NCI-H1105 (cell line): Measurements from ENCODE around the gene KMT2D.
A peak's percentile ranks its signal among the peaks of the same experiment; 100 is the strongest.

Source experiments
- DNase-seq: peaks from one replicate; lab custom pipeline; 2025; lab: John Stamatoyannopoulos, UW

Gene KMT2D

GRCh38 chr12:49060237-49061156, at the start of gene KMT2D:
Gene KMT2D, minus strand, starts transcription at chr12:49060794. Its CDS starts 5,470 bp downstream, at chr12:49055324.
- DNase-seq: peak; percentile 75

- DNase-seq: no peak
These were observed 49.3 kb upstream of the KMT2D start for GRCh38 chr12:49109641-49110463.

GRCh38 chr12:49108958-49109404, 48.4 kb upstream of the KMT2D start:
- DNase-seq: no peak

GRCh38 chr12:49105504-49106084, 45.0 kb upstream of the KMT2D start:
- DNase-seq: no peak

GRCh38 chr12:49104822-49105221, 44.2 kb upstream of the KMT2D start:
- DNase-seq: no peak

- no peak for DNase-seq
These were observed 39.8 kb upstream of the KMT2D start for GRCh38 chr12:49100380-49100779.

GRCh38 chr12:49098703-49099102, 38.1 kb upstream of the KMT2D start:
- no peak for DNase-seq

GRCh38 chr12:49098035-49098451, 37.4 kb upstream of the KMT2D start:
- DNase-seq: peak; percentile 7

- DNase-seq: no peak
These were observed 36.8 kb upstream of the KMT2D start for GRCh38 chr12:49097381-49097780.

GRCh38 chr12:49094975-49095365, 34.4 kb upstream of the KMT2D start:
- DNase-seq: no peak

GRCh38 chr12:49094160-49094974, 33.8 kb upstream of the KMT2D start, which contains the start of gene DHH:
Gene DHH, minus strand, starts transcription at chr12:49094801. Its CDS starts 289 bp downstream, at chr12:49094512.
- DNase-seq: peak; percentile 41

- no peak for DNase-seq
These were observed 33.2 kb upstream of the KMT2D start for GRCh38 chr12:49093792-49094159.

GRCh38 chr12:49092816-49093406, 32.3 kb upstream of the KMT2D start:
- DNase-seq: no peak

GRCh38 chr12:49092086-49092815, 31.7 kb upstream of the KMT2D start:
- no peak for DNase-seq

- DNase-seq: no peak
These were observed 31.2 kb upstream of the KMT2D start for GRCh38 chr12:49091836-49092085.

GRCh38 chr12:49091056-49091835, 30.7 kb upstream of the KMT2D start:
- DNase-seq: no peak

- no peak for DNase-seq
These were observed 29.5 kb upstream of the KMT2D start for GRCh38 chr12:49089821-49090773.

- no peak for DNase-seq
These were observed 28.3 kb upstream of the KMT2D start for GRCh38 chr12:49088932-49089330.
